CD4-positive, alpha-beta memory T cell (primary cell): ENCODE data around the gene FRMD4B. TPM values are rescaled to one million over a fixed set of nuclear protein-coding genes. Genes with fewer than 3 reads are reported as not detected.

Experiments
- CTCF ChIA-PET: fragments of 350-600 bp; sonication (Branson Sonifier 250); formaldehyde crosslinking; loops from one replicate; lab custom pipeline; 2021; ENCODE audit warnings: inconsistent platforms; ENCODE audit not compliant: partially characterized antibody; lab: Charles Lee
- POLR2A ChIA-PET: fragments of 350-600 bp; sonication (Branson Sonifier 250); formaldehyde crosslinking; loops from one replicate; lab custom pipeline; 2021; ENCODE audit not compliant: partially characterized antibody; lab: Charles Lee
- DNase-seq, 5 donors: peaks; one replicate each; pipeline versions ENCODE4 v3.0.0 to v3.0.0-alpha.2; 2020 to 2022; ENCODE audit warnings: mixed read lengths in 1 of 5
- H3K27ac ChIP-seq: one replicate; pipeline ENCODE4 v1.7.0; 2013; ENCODE audit warnings: low read depth, low read length
- H3K27me3 ChIP-seq: 2 replicates; pipeline ENCODE4 v1.7.0; 2013; ENCODE audit warnings: mild to moderate bottlenecking, low read length, moderate library complexity; ENCODE audit not compliant: insufficient read depth
- H3K36me3 ChIP-seq: 2 replicates; pipeline ENCODE4 v1.7.0; 2013; ENCODE audit warnings: mild to moderate bottlenecking, low read length, moderate library complexity; ENCODE audit not compliant: insufficient read depth
- H3K4me1 ChIP-seq: 2 replicates; pipeline ENCODE4 v1.7.0; 2013; ENCODE audit warnings: mild to moderate bottlenecking, low read length, moderate library complexity; ENCODE audit not compliant: insufficient read depth
- H3K4me3 ChIP-seq, 2 donors: one replicate each; pipeline ENCODE4 v1.7.0; 2013; ENCODE audit warnings: low read length in 2 of 2, mild to moderate bottlenecking in 1 of 2
- H3K9me3 ChIP-seq, 2 donors: one replicate each; pipeline ENCODE4 v1.7.0; 2013; ENCODE audit warnings: low read length in 2 of 2, control low read depth in 1 of 2; ENCODE audit not compliant: control insufficient read depth in 1 of 2
- H3K27ac Mint-ChIP-seq, 7 donors: one replicate each; pipeline ENCODE4 v1.8.0; 2020 to 2021; ENCODE audit warnings: mixed read lengths in 7 of 7, mild to moderate bottlenecking in 6 of 7, inconsistent platforms in 3 of 7, moderate library complexity in 3 of 7
- H3K27me3 Mint-ChIP-seq, 2 donors: one replicate each; pipeline ENCODE4 v1.8.0; 2020 to 2021; ENCODE audit warnings: mixed read lengths in 2 of 2
- H3K36me3 Mint-ChIP-seq, 2 donors: one replicate each; pipeline ENCODE4 v1.8.0; 2020 to 2021; ENCODE audit warnings: mixed read lengths in 2 of 2, inconsistent platforms in 1 of 2, mild to moderate bottlenecking in 1 of 2
- H3K4me1 Mint-ChIP-seq, 4 donors: one replicate each; pipeline ENCODE4 v1.8.0; 2020 to 2021; ENCODE audit warnings: mixed read lengths in 4 of 4, mild to moderate bottlenecking in 1 of 4
- H3K4me3 Mint-ChIP-seq, 8 donors: one replicate each; pipeline ENCODE4 v1.8.0; 2020 to 2021; ENCODE audit warnings: mixed read lengths in 8 of 8, mild to moderate bottlenecking in 7 of 8, moderate library complexity in 6 of 8, inconsistent platforms in 3 of 8
- H3K9me3 Mint-ChIP-seq, 8 donors: one replicate each; pipeline ENCODE4 v1.8.0; 2020 to 2021; ENCODE audit warnings: mixed read lengths in 8 of 8, mild to moderate bottlenecking in 5 of 8, inconsistent platforms in 3 of 8, moderate library complexity in 1 of 8
- intact Hi-C: fragments of 100-400 bp; cut with micrococcal nuclease; formaldehyde crosslinking; loops from one replicate; pipeline ENCODE4 v1.15.1; 2023
- polyA plus RNA-seq, 2 donors: library from polyadenylated mRNA; unstranded; fragments of 300-500 nt; fragmentation: Illumina TruSeq; gene quantifications; one replicate each; pipeline ENCODE4 v1.2.3, GENCODE V29; 2021
- total RNA-seq, 2 experiments: library from RNA; stranded (reverse); gene quantifications; one replicate each; pipeline ENCODE4 v1.2.3, GENCODE V29; 2021

The FRMD4B gene
- total and polyA plus RNA-seq, 4 experiments from 2014 or later = 3.1 to 18.3 (median 13.5) TPM

GRCh38 chr3:69338911-69339310 is 47.0 kb downstream of the FRMD4B start:
- Mint-ChIP-seq H3K4me1 (no peaks in the 10 kb centered on the region), H3K36me3 (peaks cover 0 to 5% of the 10 kb centered on the region in 2 donors), H3K27ac (no peak overlapping the region), H3K27me3 (peaks cover 0 to 7% of the 10 kb centered on the region in 2 donors), H3K4me3 (no peak overlapping the region), H3K9me3 (peaks cover 0 to 8% (median 0%) of the 10 kb centered on the region in 8 donors)
- CTCF ChIA-PET = interaction anchor here (0.9 to 1.3 kb wide), 3 partner anchors 10 to 177 kb away, joined by 3 to 4 read pairs (median 3); no protein-coding TSS in a partner anchor
- intact Hi-C loops = no loop called here
- Histone ChIP-seq H3K36me3 (no peaks in the 10 kb centered on the region), H3K4me1 (no peaks in the 10 kb centered on the region), H3K9me3 (no peaks in the 10 kb centered on the region), H3K27ac (no peak overlapping the region), H3K27me3 (no peaks in the 10 kb centered on the region), H3K4me3 (no peak overlapping the region)
- DNase-seq = no peak
- POLR2A ChIA-PET = no interaction called here

- no peak overlapping the region for H3K27ac Mint-ChIP-seq
- POLR2A ChIA-PET = no interaction called here
- H3K4me1 ChIP-seq = peaks cover 12% of the 10 kb centered on the region
- intact Hi-C loops = no loop called here
- peaks cover 0 to 8% (median 0%) of the 10 kb centered on the region in 8 donors for H3K9me3 Mint-ChIP-seq
- no peaks in the 10 kb centered on the region for H3K27me3 ChIP-seq
- peaks cover 0 to 5% of the 10 kb centered on the region in 2 donors for H3K36me3 Mint-ChIP-seq
- no peak overlapping the region for H3K27ac ChIP-seq
- peaks cover 9 to 11% (median 10%) of the 10 kb centered on the region in 4 donors for H3K4me1 Mint-ChIP-seq
- H3K27me3 Mint-ChIP-seq = peaks cover 0 to 5% of the 10 kb centered on the region in 2 donors
- no peak for DNase-seq
- no peaks in the 10 kb centered on the region for H3K9me3 ChIP-seq
- no peak overlapping the region for H3K4me3 ChIP-seq
- no peak overlapping the region for H3K4me3 Mint-ChIP-seq
- no peaks in the 10 kb centered on the region for H3K36me3 ChIP-seq
- CTCF ChIA-PET = interaction anchor here (0.6 kb wide), 1 partner anchor 53 kb away, joined by 3 read pairs; no protein-coding TSS in a partner anchor
Observed at GRCh38 chr3:69332934-69333333, 53.0 kb downstream of the FRMD4B start.

GRCh38 chr3:69330891-69331400 is 54.9 kb downstream of the FRMD4B start:
- intact Hi-C loops = no loop called here
- Mint-ChIP-seq H3K36me3 (no peaks in the 10 kb centered on the region), H3K4me3 (peak overlapping the region in 1 of 8 donors; percentile 20), H3K27ac (no peak overlapping the region), H3K4me1 (peaks cover 26 to 31% (median 28%) of the 10 kb centered on the region in 4 donors), H3K9me3 (peaks cover 0 to under 1% (median 0%) of the 10 kb centered on the region in 8 donors), H3K27me3 (peaks cover 0 to 5% of the 10 kb centered on the region in 2 donors)
- Histone ChIP-seq H3K4me3 (no peak overlapping the region), H3K4me1 (peaks cover 29% of the 10 kb centered on the region), H3K9me3 (no peaks in the 10 kb centered on the region), H3K27me3 (no peaks in the 10 kb centered on the region), H3K36me3 (no peaks in the 10 kb centered on the region), H3K27ac (no peak overlapping the region)
- ChIA-PET POLR2A (no interaction called here), CTCF (no interaction called here)
- DNase-seq = no peak

DNA sequence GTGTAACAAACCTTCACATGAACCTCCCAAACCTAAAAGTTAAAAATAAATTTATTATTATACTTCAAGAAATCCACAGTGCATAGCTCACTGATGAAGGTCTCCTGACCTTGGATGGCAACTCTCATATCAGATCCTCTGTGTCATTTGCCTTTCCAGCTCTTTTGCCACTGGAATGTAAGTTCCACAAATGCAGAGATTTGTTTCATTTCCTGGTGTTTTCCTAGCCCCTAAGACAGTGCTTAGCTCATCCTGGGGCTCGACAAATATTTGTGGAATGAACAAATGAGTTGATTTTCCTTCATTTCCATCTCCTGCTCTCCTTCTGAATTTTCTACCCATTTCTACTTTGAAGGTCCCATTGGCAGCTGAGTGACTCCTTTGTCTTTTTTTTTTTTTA is 56.0 kb downstream of the FRMD4B start:
- H3K27me3 Mint-ChIP-seq = peaks cover 0 to 5% of the 10 kb centered on the region in 2 donors
- no peak overlapping the region for H3K4me3 Mint-ChIP-seq
- Histone ChIP-seq H3K27me3 (no peaks in the 10 kb centered on the region), H3K36me3 (no peaks in the 10 kb centered on the region), H3K4me3 (no peak overlapping the region), H3K9me3 (no peaks in the 10 kb centered on the region), H3K4me1 (peaks cover 29% of the 10 kb centered on the region), H3K27ac (no peak overlapping the region)
- H3K36me3 Mint-ChIP-seq = no peaks in the 10 kb centered on the region
- DNase-seq = no peak
- POLR2A ChIA-PET = no interaction called here
- no peaks in the 10 kb centered on the region for H3K9me3 Mint-ChIP-seq
- H3K4me1 Mint-ChIP-seq = peaks cover 26 to 37% (median 28%) of the 10 kb centered on the region in 4 donors
- CTCF ChIA-PET = interaction anchor here (1.4 to 1.6 kb wide), 2 partner anchors 9 to 32 kb away, joined by 3 to 4 read pairs; no protein-coding TSS in a partner anchor
- intact Hi-C loops = no loop called here
- H3K27ac Mint-ChIP-seq = no peak overlapping the region

DNA sequence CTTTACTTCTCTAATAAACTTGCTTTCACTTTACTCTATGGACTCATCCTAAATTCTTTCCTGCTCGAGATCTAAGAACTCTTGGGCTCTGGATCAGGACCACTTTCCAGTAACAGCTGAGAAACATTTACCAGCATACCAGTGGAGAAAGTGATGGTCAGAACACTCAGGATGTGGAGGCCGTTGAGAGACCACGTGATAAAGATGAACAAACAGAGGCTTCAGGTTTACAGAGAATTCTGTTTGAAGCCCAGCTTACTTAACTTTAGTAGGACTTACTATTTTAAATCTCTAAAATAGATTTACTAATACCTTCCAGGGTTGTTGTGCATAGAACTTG is 57.0 kb downstream of the FRMD4B start:
- Histone ChIP-seq H3K9me3 (no peaks in the 10 kb centered on the region), H3K4me3 (no peak overlapping the region), H3K27me3 (no peaks in the 10 kb centered on the region), H3K36me3 (no peaks in the 10 kb centered on the region), H3K27ac (no peak overlapping the region), H3K4me1 (peaks cover 29% of the 10 kb centered on the region)
- Mint-ChIP-seq H3K27me3 (peaks cover 0 to 1% of the 10 kb centered on the region in 2 donors), H3K4me3 (peak overlapping the region; percentile 7 to 75 (median 50)), H3K27ac (no peak overlapping the region), H3K4me1 (peaks cover 26 to 43% (median 28%) of the 10 kb centered on the region in 4 donors), H3K36me3 (no peaks in the 10 kb centered on the region), H3K9me3 (no peaks in the 10 kb centered on the region)
- no peak for DNase-seq
- intact Hi-C loops = no loop called here
- CTCF ChIA-PET = interaction anchor here (0.9 to 1.6 kb wide), 2 partner anchors 10 to 24 kb away, joined by 3 read pairs; no protein-coding TSS in a partner anchor
- POLR2A ChIA-PET = no interaction called here

DNA sequence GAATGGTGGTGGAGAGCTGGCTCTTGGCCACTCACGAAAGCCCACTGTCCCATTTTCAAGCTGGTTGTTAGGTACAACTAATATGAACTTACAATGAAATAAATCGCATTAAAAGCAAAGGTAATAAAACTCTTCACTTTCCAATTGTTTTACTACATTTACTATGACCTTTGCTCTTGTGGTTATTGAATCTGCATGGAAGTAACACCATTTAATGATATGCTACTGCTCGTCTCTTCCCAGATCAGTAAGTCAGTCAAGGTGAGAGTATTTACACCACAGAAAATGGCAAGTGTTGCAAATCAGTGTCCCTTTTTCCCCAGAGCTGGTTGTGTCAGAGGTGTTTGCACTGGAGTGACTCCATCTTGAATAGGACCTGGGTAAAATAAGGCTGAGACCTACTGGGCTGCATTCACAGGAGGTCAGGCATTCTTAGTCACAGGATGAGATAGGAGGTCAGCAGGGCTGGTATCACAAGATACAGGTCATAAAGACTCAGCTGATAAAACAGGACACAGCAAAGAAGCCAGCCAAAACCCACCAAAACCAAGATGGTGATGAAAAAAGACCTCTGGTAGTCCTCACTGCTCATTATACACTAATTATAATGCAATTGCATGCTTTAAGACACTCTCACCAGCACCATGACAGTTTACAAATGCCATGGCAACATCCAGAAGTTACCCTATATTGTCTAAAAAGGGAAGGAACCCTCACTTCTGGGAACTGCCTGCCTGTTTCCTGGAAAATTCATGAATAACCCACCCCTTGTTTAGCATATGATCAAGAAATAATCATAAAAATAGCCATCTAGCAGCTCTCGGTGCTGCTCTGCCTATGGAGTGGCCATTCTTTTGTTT is 57.6 kb downstream of the FRMD4B start:
- Histone ChIP-seq H3K4me3 (no peak overlapping the region), H3K9me3 (no peaks in the 10 kb centered on the region), H3K27ac (no peak overlapping the region), H3K27me3 (no peaks in the 10 kb centered on the region), H3K4me1 (peaks cover 29% of the 10 kb centered on the region), H3K36me3 (no peaks in the 10 kb centered on the region)
- ChIA-PET CTCF (interaction anchor here (0.9 to 1.6 kb wide), 3 partner anchors 10 to 24 kb away, joined by 3 to 4 read pairs (median 3); no protein-coding TSS in a partner anchor), POLR2A (no interaction called here)
- intact Hi-C loops = no loop called here
- Mint-ChIP-seq H3K27me3 (no peaks in the 10 kb centered on the region), H3K9me3 (no peaks in the 10 kb centered on the region), H3K27ac (peak overlapping the region in 5 of 7 donors; percentile 49 to 82 (median 66)), H3K36me3 (no peaks in the 10 kb centered on the region), H3K4me3 (peak overlapping the region; percentile 14 to 80 (median 52)), H3K4me1 (peaks cover 26 to 43% (median 28%) of the 10 kb centered on the region in 4 donors)
- no peak for DNase-seq

DNA sequence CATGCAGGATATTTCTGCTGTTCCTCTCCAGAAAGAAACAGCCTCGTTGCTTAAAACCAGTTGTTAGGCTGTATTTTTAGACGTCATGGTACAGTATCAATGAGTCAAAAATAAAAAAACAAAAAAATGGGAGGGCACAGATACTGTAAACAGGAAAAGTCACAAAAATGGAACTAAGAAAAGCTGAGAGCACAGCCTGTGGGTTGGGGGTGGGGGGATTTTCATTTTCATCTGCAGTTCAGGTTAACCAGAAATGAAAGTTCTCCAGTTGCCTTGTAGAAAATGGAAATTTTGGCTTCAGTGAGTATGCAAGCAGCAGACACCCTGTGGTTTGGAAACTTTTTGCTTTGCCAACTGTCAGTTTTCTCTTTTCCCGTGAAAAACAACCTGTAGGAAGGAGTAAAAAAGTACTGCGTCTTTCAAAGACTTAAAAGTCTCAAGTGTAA is 59.0 kb downstream of the FRMD4B start:
- Mint-ChIP-seq H3K4me1 (peaks cover 26 to 43% (median 28%) of the 10 kb centered on the region in 4 donors), H3K9me3 (no peaks in the 10 kb centered on the region), H3K36me3 (no peaks in the 10 kb centered on the region), H3K27me3 (no peaks in the 10 kb centered on the region), H3K27ac (peak overlapping the region; percentile 31 to 97 (median 82)), H3K4me3 (peak overlapping the region; percentile 36 to 84 (median 76))
- POLR2A ChIA-PET = no interaction called here
- Histone ChIP-seq H3K27me3 (no peaks in the 10 kb centered on the region), H3K9me3 (no peaks in the 10 kb centered on the region), H3K4me3 (peak overlapping the region in 1 of 2 donors; percentile 30), H3K36me3 (no peaks in the 10 kb centered on the region), H3K4me1 (peaks cover 29% of the 10 kb centered on the region), H3K27ac (no peak overlapping the region)
- peak; percentile 52 to 67 (median 58) for DNase-seq
- intact Hi-C loops = no loop called here
- CTCF ChIA-PET = interaction anchor here (0.9 to 1.8 kb wide), 3 partner anchors 15 to 168 kb away, joined by 3 to 6 read pairs (median 5); no protein-coding TSS in a partner anchor
